Large intestine (tissue), 3 donors: Measurements from ENCODE around the gene CHMP6. TPM values are rescaled to one million over a fixed set of nuclear protein-coding genes. Genes with fewer than 3 reads are reported as not detected.

Source experiments
- DNase-seq, 2 donors: peaks; one replicate each; pipeline versions ENCODE4 v3.0.0 to v3.0.0-alpha.2; 2013
- H3K27ac ChIP-seq: one replicate; pipeline ENCODE4 v1.5.1; 2013; ENCODE audit warnings: low read length
- H3K27me3 ChIP-seq: 2 replicates; pipeline ENCODE4 v1.6.1; 2013; ENCODE audit warnings: low read length; ENCODE audit not compliant: control insufficient read depth, insufficient read depth
- H3K36me3 ChIP-seq: 2 replicates; pipeline ENCODE4 v1.6.1; 2013; ENCODE audit warnings: low read length; ENCODE audit not compliant: control insufficient read depth, insufficient read depth
- H3K4me1 ChIP-seq: one replicate; pipeline ENCODE4 v1.6.1; 2013; ENCODE audit warnings: low read length; ENCODE audit not compliant: control insufficient read depth, insufficient read depth
- H3K4me3 ChIP-seq: one replicate; pipeline ENCODE4 v1.5.1; 2013; ENCODE audit warnings: low read length
- H3K9me3 ChIP-seq: one replicate; pipeline ENCODE4 v1.6.1; 2013; ENCODE audit warnings: mild to moderate bottlenecking, low read depth, low read length, moderate library complexity; ENCODE audit not compliant: control insufficient read depth
- WGBS: methylation state at CpG from one replicate; pipeline ENCODE4 v1.1.5; 2013; ENCODE audit warnings: low lambda C conversion rate; ENCODE audit not compliant: insufficient coverage; 5-methylcytosine and 5-hydroxymethylcytosine counted together
- polyA plus RNA-seq: library from polyadenylated mRNA; unstranded; fragments of 120-200 nt; gene quantifications from one replicate; pipeline ENCODE4 v1.2.1, GENCODE V29; 2013

Gene CHMP6
- polyA plus RNA-seq, 1 donor: 20.4 TPM

DNA sequence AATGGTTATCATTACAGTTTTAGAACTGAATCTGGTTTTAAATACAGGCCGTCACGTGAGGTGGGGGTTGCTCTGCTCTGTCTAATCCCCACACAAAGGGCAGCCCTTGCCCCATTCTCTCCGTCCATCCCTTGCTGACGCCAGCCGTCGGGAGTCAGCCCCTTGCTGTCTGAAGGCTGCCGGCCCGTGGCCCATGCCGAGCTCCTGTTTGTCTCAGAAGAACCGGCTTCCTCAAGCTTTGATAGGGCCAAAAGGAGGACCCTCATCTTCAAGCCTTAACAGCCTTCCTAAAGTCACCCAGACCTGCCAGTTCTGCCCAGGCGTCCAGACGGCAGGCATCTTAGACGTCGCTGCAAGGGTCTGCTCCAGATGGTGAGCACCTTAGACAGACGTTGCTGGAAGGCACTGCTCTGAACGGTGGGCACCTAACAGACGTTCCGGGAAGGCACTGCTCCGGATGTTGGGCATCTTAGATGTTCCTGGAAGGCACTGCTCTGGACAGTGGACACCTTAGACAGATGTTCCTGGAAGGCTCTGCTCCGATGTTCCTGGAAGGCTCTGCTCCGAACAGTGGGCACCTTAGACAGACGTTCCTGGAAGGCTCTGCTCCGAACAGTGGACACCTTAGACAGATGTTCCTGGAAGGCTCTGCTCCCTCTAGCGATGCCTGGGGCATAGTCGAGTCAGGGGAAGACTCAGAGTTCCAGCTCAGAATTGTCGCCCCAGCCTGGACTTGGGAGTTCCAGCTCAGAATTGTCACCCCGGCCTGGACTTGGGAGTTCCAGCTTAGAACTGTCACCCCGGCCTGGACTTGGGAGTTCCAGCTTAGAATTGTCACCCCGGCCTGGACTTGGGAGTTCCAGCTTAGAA lies 35.1 kb upstream of the CHMP6 start:
- Histone ChIP-seq H3K4me3 (no peak overlapping the region), H3K27ac (no peak overlapping the region), H3K36me3 (peaks cover 23% of the 10 kb centered on the region), H3K9me3 (no peaks in the 10 kb centered on the region), H3K4me1 (peaks cover 4% of the 10 kb centered on the region), H3K27me3 (no peaks in the 10 kb centered on the region)
- DNase-seq: no peak
- no CpG with 5 or more reads among the region's 29 CpGs for WGBS

DNA sequence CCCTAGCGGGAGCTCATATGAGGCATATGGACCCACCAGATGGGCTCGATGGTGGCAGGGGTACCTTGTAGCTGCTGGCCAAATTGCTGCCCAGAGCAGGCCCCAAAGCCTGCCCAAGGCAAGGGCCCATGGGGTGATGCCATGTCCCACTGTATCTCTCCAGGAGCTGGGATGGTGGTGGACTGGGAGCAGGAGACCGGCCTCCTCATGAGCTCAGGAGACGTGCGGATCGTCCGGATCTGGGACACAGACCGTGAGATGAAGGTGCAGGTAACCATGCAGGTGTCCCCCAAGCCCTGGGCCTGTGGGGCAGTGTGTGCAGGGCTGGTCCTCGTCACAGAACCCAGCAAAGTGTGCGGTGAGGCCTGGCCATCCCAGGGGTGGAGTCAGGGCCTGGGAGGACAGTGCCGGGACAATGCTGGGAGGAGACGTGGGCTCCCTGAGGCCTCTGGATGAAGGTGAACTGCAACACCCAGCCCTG lies 34.1 kb upstream of the CHMP6 start:
- H3K4me1 ChIP-seq: peaks cover 4% of the 10 kb centered on the region
- H3K4me3 ChIP-seq: no peak overlapping the region
- no peaks in the 10 kb centered on the region for H3K27me3 ChIP-seq
- no CpG with 5 or more reads among the region's 12 CpGs for WGBS
- no peaks in the 10 kb centered on the region for H3K9me3 ChIP-seq
- no peak overlapping the region for H3K27ac ChIP-seq
- peaks cover 21% of the 10 kb centered on the region for H3K36me3 ChIP-seq
- DNase-seq: no peak

DNA sequence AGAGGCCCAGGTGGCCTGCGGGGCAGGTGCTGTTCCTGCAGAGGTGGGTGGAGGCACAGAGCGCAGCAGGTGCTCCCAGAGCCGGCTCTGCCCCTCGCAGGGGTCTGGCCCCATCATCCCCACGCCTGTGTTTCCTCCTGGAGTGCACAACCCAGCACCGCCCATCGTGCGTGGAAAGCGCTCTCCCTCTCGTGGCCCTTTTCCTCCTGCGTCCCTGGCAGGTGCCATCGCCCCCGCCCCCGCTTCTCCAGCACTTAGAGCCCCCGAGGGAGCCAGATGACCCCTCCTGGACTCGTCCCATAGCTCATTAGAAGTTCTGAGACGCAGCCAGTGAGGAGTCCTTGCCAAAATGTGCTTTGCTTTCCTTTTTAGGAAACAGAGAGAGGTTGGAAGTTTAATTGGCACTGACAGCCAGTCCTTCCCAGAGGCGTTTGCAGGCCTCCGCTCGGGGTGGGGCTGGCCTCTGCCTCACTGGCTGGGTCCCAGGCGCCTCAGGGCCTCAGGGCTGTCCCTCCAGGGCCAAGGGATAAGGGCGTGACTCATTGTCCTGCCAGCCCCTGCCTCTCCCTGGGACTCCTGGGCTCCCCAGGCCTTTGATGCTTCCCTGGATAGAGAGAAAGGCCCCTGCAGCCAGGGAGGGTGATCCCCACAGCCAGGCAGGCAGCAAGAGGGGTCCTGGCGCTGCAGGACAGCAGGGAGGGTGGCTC lies 32.2 kb upstream of the CHMP6 start:
- DNase-seq: peak; percentile 37 to 57
- Histone ChIP-seq H3K27me3 (no peaks in the 10 kb centered on the region), H3K4me1 (peaks cover 4% of the 10 kb centered on the region), H3K9me3 (no peaks in the 10 kb centered on the region), H3K27ac (peak overlapping the region; percentile 69), H3K36me3 (peaks cover 19% of the 10 kb centered on the region), H3K4me3 (no peak overlapping the region)
- no CpG with 5 or more reads among the region's 23 CpGs for WGBS

DNA sequence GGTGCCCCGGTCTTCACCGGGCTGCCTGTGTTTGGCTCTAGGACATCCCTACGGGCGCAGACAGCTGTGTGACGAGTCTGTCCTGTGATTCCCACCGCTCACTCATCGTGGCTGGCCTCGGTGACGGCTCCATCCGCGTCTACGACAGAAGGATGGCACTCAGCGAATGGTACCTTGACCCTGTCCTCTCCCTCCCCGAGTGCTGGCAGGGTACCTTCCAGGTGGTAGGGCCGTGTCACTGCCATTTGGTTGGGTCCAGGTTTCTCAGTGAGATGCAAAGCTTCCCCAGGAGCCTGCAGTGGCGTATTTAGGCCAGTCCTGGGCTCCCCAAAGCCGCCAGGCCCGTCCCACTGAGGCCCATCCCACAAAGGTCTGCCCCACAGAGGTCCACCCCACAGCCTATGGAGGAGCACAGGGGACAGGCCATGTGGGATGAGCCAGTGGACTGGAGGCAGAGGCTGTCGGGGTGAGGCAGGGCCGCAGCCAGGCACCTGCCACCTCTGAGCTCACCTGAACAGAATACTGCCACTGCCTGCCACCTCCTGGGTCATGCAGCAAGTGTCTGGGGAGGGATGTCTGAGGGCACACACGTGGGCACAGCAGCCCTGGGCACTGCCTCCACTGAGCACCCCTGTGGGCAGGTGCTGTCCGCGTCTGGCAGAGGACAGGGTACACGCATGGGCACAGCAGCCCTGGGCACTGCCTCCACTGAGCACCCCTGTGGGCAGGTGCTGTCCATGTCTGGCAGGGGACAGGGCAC lies 31.4 kb upstream of the CHMP6 start:
- peaks cover 27% of the 10 kb centered on the region for H3K36me3 ChIP-seq
- H3K27me3 ChIP-seq: no peaks in the 10 kb centered on the region
- no peaks in the 10 kb centered on the region for H3K9me3 ChIP-seq
- H3K4me3 ChIP-seq: no peak overlapping the region
- DNase-seq: no peak
- H3K4me1 ChIP-seq: peaks cover 4% of the 10 kb centered on the region
- 96% methylated on average over 4 of the region's 24 CpGs for WGBS
- peak overlapping the region; percentile 69 for H3K27ac ChIP-seq

DNA sequence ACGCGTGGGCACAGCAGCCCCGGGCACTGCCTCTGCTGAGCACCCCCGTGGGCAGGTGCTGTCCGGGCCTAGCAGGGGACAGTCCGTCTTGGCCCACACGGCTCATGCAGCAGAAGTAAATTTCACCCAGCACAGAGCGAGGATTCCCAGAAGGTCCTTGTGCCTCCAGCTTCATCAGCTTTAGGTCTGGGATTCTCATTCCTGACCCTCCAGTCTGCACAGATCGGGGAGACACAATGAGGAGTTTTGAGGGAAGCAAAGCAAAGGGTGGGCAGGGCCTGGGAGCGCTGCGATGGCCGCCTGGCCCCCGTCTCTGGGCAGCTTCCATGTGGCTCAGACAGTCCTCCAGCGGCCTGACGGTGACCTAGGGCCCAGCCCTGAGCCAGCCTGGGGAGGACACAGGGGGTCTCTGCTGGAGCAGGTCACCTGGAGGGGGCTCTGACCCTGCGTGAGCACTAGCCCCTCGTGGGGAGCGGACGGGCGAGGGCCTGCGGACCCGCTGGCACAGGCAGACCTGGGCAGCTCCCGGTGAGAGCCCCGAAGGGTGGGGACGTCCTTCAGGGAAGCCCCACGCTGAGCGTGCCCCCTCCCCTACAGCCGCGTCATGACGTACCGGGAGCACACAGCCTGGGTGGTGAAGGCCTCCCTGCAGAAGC lies 30.7 kb upstream of the CHMP6 start:
- H3K36me3 ChIP-seq: peaks cover 30% of the 10 kb centered on the region
- no peak for DNase-seq
- H3K9me3 ChIP-seq: no peaks in the 10 kb centered on the region
- no peaks in the 10 kb centered on the region for H3K27me3 ChIP-seq
- WGBS: no CpG with 5 or more reads among the region's 31 CpGs
- no peak overlapping the region for H3K4me3 ChIP-seq
- no peak overlapping the region for H3K27ac ChIP-seq
- H3K4me1 ChIP-seq: peaks cover 4% of the 10 kb centered on the region

DNA sequence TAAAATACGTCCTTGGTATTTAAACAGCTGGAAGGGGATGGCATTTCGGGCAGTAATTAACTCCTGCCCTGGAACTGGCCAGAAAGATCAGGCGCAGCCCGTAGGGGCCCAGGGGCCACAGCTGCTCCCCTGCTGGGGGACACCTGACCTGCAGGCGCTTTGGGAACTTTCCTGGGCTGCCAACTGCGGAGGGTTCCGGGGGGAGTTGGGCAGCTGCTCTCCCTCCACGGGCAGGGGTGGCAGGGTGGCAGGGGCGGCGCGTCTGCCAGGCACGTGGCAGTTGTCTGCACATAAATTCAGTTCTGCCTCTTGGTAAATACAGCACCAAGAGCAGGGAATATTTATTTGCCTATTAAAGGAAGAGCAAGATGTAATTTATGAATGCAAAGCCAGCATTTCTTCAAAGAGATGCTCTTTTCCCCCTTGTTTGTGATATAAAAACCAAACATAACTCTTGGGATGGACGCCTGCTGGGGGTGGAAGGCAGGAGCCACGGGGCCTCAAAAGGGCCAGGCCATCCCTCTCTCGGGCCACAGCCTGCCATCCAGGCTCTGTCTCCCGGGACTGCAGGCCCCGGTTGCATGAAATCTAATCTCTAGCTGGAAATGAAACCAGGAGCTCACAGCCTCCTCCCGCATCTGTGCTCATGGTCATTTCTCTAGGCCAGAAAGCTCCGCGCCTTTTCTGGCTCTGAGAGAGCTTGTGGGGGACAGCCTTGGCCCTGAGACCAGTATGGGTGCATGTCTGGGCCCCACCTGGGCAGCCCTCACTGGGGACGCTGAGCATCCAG lies 29.9 kb upstream of the CHMP6 start:
- no CpG with 5 or more reads among the region's 21 CpGs for WGBS
- no peak overlapping the region for H3K27ac ChIP-seq
- H3K36me3 ChIP-seq: peaks cover 27% of the 10 kb centered on the region
- no peaks in the 10 kb centered on the region for H3K27me3 ChIP-seq
- no peak for DNase-seq
- peaks cover 4% of the 10 kb centered on the region for H3K4me1 ChIP-seq
- H3K4me3 ChIP-seq: no peak overlapping the region
- peaks cover 4% of the 10 kb centered on the region for H3K9me3 ChIP-seq

DNA sequence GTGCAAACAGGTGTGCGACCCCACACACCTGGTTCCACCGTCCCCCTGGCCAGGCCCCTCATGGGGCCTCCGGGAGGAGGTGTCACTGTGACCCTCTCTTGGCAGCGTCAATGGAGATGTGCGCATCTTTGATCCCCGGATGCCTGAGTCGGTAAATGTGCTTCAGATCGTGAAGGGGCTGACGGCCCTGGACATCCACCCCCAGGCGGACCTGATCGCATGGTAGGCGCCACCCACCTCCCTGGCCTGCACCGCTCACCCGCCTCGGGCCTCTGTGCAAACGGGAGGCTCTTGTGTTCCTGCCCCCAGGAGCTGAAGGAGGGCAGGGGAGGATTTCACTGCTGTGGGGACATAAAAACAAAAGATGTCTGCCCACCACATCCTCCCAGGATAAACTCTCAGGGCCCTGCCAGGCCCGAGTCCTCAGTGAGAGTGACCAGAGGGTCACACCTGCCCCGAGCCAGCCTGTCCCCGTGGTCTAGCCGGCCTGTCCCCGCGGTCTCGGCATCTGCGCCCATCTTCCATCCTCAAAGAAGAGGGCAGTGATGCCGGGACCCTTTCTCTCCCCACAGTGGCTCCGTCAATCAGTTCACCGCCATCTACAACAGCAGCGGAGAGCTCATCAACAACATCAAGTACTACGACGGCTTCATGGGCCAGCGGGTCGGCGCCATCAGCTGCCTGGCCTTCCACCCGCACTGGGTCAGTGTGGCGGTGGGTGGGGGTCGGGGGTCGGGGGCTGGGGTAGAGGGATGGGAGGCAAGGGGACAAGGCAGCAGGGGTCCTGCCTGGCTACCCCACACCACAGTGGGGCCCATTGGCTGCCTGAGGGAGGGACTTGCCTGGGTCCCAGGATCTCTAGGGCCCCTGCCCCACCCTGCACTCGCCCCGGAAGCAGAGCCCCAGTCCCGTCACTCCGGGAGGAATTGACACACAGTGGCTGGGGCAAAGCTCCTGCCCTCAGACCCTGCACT lies 29.0 kb upstream of the CHMP6 start:
- Histone ChIP-seq H3K36me3 (peaks cover 27% of the 10 kb centered on the region), H3K9me3 (peaks cover 4% of the 10 kb centered on the region), H3K4me3 (no peak overlapping the region), H3K27me3 (no peaks in the 10 kb centered on the region), H3K4me1 (peaks cover 4% of the 10 kb centered on the region), H3K27ac (no peak overlapping the region)
- WGBS: no CpG with 5 or more reads among the region's 41 CpGs
- DNase-seq: no peak

DNA sequence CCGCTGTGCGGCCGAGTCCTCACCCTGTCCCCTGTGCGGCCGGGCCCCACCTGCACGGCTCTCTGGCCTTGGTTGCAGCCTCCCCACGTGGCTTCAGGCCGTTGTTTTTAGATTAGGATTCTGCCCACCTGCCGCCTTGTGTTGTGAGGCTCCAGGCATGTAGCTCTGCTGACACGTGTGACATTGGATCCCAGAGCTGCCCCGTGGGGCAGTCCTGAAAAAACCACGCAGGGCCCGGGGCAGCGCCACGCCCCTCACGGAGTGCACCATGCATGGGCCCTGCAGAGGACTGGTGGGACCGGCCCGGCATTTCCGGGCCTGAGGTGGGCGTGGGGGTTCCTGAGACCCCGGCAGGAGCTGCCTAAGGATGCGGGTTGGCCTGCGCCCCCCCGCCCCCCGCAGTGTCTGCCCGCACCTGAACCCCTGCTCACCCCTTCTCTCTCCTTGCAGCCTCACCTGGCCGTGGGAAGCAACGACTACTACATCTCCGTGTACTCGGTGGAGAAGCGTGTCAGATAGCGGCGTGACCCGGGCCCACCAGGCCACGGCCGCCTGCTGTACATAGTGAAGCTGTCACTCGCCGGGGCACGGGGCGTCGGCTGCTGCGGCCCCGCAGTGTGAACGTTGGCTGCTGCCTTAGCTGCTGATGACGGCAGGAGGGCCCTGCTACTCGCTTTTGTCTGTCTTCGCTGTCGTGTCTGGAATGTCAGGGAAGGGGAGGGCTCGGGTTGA lies 27.7 kb upstream of the CHMP6 start:
- DNase-seq: no peak
- H3K4me1 ChIP-seq: peaks cover 7% of the 10 kb centered on the region
- H3K4me3 ChIP-seq: no peak overlapping the region
- no CpG with 5 or more reads among the region's 49 CpGs for WGBS
- peaks cover 27% of the 10 kb centered on the region for H3K36me3 ChIP-seq
- H3K27me3 ChIP-seq: no peaks in the 10 kb centered on the region
- peaks cover 4% of the 10 kb centered on the region for H3K9me3 ChIP-seq
- no peak overlapping the region for H3K27ac ChIP-seq
